RWPE1 (cell line): ENCODE data around the gene ADAT3.
A peak's percentile ranks its signal among the peaks of the same experiment; 100 is the strongest.

Experiments used
- CTCF ChIA-PET: fragments of 350-600 bp; sonication (Branson Sonifier 250); formaldehyde crosslinking; extraction: SDS; loops from one replicate; lab custom pipeline; 2021; lab: Yijun Ruan, JAX
- POLR2A ChIA-PET: fragments of 400-600 bp; formaldehyde crosslinking; extraction: SDS; loops from one replicate; lab custom pipeline; 2020; ENCODE audit warnings: antibody characterized with exemption; ENCODE audit not compliant: low non-redundant PET; lab: Yijun Ruan, JAX
- DNase-seq: peaks from one replicate; pipeline ENCODE4 v3.0.0; 2012; ENCODE audit warnings: low spot score
- H3K27ac ChIP-seq: fragments of 450-650 bp; 2 replicates; pipeline ENCODE4 v1.5.1; 2017
- TF ChIP-seq, protein P1 (sequence below): fragments of 450-650 bp; conservative IDR thresholded peaks from 2 replicates; pipeline ENCODE4 v1.5.1; 2017; ENCODE audit warnings: low read depth, mild to moderate bottlenecking

Gene ADAT3

DNA sequence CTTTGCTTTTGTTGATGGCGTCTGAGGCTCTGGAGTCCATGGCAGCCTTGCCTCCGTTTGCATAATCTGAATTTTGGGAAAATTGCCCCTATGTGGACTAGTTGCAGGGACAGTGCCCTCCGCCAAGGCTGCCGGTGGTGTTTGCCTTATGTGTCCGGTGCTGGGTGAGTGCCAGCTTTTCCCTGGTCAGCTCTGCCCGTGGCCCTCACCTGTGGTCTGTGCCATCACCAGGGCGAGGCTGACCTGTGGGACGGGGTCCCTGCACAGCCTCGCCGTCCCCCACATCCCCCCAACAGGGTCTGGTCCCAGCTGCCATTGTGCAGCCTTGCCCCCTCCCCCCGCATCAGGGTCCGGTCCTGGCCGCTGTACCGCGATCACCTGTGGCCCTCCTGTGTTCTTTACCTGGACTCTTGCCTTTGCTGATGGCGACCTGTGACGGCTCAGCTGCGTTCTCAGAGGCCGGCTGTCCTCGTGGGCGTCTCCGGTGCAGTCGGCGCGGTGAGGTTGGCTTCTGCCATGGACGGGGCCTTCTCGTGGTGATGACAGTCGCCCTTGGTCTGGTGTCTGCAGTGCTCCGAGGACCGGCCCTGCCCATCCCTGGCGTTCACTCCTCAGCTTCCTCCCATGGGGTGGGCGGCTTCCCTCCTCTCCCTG is 48.4 kb downstream of the ADAT3 start:
- CTCF ChIA-PET = no interaction called here
- TF ChIP-seq, protein P1, sequence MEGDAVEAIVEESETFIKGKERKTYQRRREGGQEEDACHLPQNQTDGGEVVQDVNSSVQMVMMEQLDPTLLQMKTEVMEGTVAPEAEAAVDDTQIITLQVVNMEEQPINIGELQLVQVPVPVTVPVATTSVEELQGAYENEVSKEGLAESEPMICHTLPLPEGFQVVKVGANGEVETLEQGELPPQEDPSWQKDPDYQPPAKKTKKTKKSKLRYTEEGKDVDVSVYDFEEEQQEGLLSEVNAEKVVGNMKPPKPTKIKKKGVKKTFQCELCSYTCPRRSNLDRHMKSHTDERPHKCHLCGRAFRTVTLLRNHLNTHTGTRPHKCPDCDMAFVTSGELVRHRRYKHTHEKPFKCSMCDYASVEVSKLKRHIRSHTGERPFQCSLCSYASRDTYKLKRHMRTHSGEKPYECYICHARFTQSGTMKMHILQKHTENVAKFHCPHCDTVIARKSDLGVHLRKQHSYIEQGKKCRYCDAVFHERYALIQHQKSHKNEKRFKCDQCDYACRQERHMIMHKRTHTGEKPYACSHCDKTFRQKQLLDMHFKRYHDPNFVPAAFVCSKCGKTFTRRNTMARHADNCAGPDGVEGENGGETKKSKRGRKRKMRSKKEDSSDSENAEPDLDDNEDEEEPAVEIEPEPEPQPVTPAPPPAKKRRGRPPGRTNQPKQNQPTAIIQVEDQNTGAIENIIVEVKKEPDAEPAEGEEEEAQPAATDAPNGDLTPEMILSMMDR = no peak
- POLR2A ChIA-PET = no interaction called here
- H3K27ac ChIP-seq = peak overlapping the region; percentile 35; the same call in 1 of the 2 replicates
- DNase-seq = no peak

- ChIA-PET POLR2A (no interaction called here), CTCF (no interaction called here)
- H3K27ac ChIP-seq = no peak overlapping the region
- TF ChIP-seq, protein P1 = no peak
- no peak for DNase-seq
These were observed 49.3 kb downstream of the ADAT3 start for GRCh38 chr19:1954532-1954933.

GRCh38 chr19:1955171-1956121 is 50.2 kb downstream of the ADAT3 start:
- ChIA-PET POLR2A (no interaction called here), CTCF (no interaction called here)
- DNase-seq = no peak
- TF ChIP-seq, protein P1 = no peak
- no peak overlapping the region for H3K27ac ChIP-seq

- no peak overlapping the region for H3K27ac ChIP-seq
- CTCF ChIA-PET = interaction anchor here (0.6 kb wide), 1 partner anchor 42 kb away, joined by 5 read pairs; no protein-coding TSS in a partner anchor
- TF ChIP-seq, protein P1 = no peak
- no peak for DNase-seq
- POLR2A ChIA-PET = no interaction called here
These were observed 50.9 kb downstream of the ADAT3 start for GRCh38 chr19:1956122-1956494.

GRCh38 chr19:1956868-1957492 is 51.8 kb downstream of the ADAT3 start:
- no peak for DNase-seq
- POLR2A ChIA-PET = no interaction called here
- CTCF ChIA-PET = no interaction called here

More at GRCh38 chr19:1956868-1957492, 51.8 kb downstream of the ADAT3 start:
- no peak overlapping the region for H3K27ac ChIP-seq
- TF ChIP-seq, protein P1 = no peak
